Prostate gland (tissue), 2 donors: Measurements from ENCODE around the gene TMEM272.

Experiments
- CTCF ChIP-seq, 4 experiments: fragments of 200-600 bp in 2 of 4; fragments of 450-650 bp in 2 of 4; sonication (generic) in 2 of 4; IDR thresholded peaks; 1 replicate in 3 of 4; 2 replicates in 1 of 4; pipeline ENCODE4 v1.5.1; 2016 to 2019; ENCODE audit warnings: antibody characterized with exemption in 4 of 4, mild to moderate bottlenecking in 2 of 4, moderate library complexity in 2 of 4
- POLR2A ChIP-seq: fragments of 450-650 bp; IDR thresholded peaks from one replicate; pipeline ENCODE4 v1.6.1; 2016; ENCODE audit warnings: antibody characterized with exemption, mild to moderate bottlenecking
- POLR2AphosphoS5 ChIP-seq: sonication (generic); formaldehyde crosslinking; IDR thresholded peaks from one replicate; pipeline ENCODE4 v1.6.1; 2017; ENCODE audit warnings: antibody characterized with exemption

- TF ChIP-seq CTCF (IDR thresholded peaks at IDR 0.05) (no peak), POLR2A (no peak), POLR2AphosphoS5 (no peak)
Observed at GRCh38 chr13:51768976-51769375, 76.0 kb downstream of the TMEM272 start.
